H9 (cell line): ENCODE results near the gene PON1. TPM values are rescaled to one million over a fixed set of nuclear protein-coding genes. Genes with fewer than 3 reads are reported as not detected.

Experiments used
- DNase-seq: peaks from one replicate; pipeline ENCODE4 v3.0.0-alpha.2; 2017
- H2AFZ ChIP-seq: one replicate; pipeline ENCODE4 v1.6.1; 2013; ENCODE audit warnings: mild to moderate bottlenecking, low read length, control low read depth, moderate library complexity
- H2AK5ac ChIP-seq: 2 replicates; pipeline ENCODE4 v1.6.1; 2013; ENCODE audit warnings: low read length, control low read depth, mixed read lengths; ENCODE audit not compliant: insufficient read length
- H2BK120ac ChIP-seq: one replicate; pipeline ENCODE4 v1.6.1; 2013; ENCODE audit warnings: low read depth, mild to moderate bottlenecking, low read length, control low read depth, inconsistent platforms; ENCODE audit not compliant: poor library complexity, severe bottlenecking
- H2BK12ac ChIP-seq: 2 replicates; pipeline ENCODE4 v1.6.1; 2013; ENCODE audit warnings: low read length, control low read depth, mixed read lengths, low read depth; ENCODE audit not compliant: insufficient read length
- H2BK15ac ChIP-seq: 2 replicates; pipeline ENCODE4 v1.6.1; 2013; ENCODE audit warnings: low read depth, low read length, control low read depth
- H2BK20ac ChIP-seq: one replicate; pipeline ENCODE4 v1.6.1; 2013; ENCODE audit warnings: low read depth, mild to moderate bottlenecking, low read length, control low read depth, inconsistent platforms; ENCODE audit not compliant: poor library complexity, severe bottlenecking
- H2BK5ac ChIP-seq: 2 replicates; pipeline ENCODE4 v1.6.1; 2013; ENCODE audit warnings: low read length, control low read depth, mixed read lengths; ENCODE audit not compliant: insufficient read length
- H3K14ac ChIP-seq: 2 replicates; pipeline ENCODE4 v1.6.1; 2013; ENCODE audit warnings: low read length, control low read depth; ENCODE audit not compliant: insufficient read depth
- H3K18ac ChIP-seq: 2 replicates; pipeline ENCODE4 v1.6.1; 2013; ENCODE audit warnings: low read depth, mild to moderate bottlenecking, mixed read lengths, low read length, control low read depth; ENCODE audit not compliant: insufficient read length
- H3K23ac ChIP-seq: 2 replicates; pipeline ENCODE4 v1.6.1; 2013; ENCODE audit warnings: low read length, control low read depth, mixed read lengths, low read depth; ENCODE audit not compliant: insufficient read length
- H3K23me2 ChIP-seq: 2 replicates; pipeline ENCODE4 v1.6.1; 2013; ENCODE audit warnings: low read depth, mild to moderate bottlenecking, mixed read lengths, low read length, control low read depth; ENCODE audit not compliant: insufficient read length, poor library complexity, severe bottlenecking
- H3K27ac ChIP-seq: 2 replicates; pipeline ENCODE4 v1.5.1; 2013; ENCODE audit warnings: low read length, control low read depth, mixed read lengths, low read depth; ENCODE audit not compliant: insufficient read length
- H3K27me3 ChIP-seq: 2 replicates; pipeline ENCODE4 v1.6.1; 2013; ENCODE audit warnings: low read length, control low read depth, inconsistent platforms; ENCODE audit not compliant: insufficient read depth
- H3K4ac ChIP-seq: 2 replicates; pipeline ENCODE4 v1.6.1; 2013; ENCODE audit warnings: low read depth, mild to moderate bottlenecking, control low read depth, inconsistent platforms, low read length, moderate library complexity
- H3K4me1 ChIP-seq: 2 replicates; pipeline ENCODE4 v1.6.1; 2013; ENCODE audit warnings: low read length, control low read depth, inconsistent platforms; ENCODE audit not compliant: insufficient read depth
- H3K4me2 ChIP-seq: 2 replicates; pipeline ENCODE4 v1.6.1; 2013; ENCODE audit warnings: low read length, control low read depth, mixed read lengths; ENCODE audit not compliant: insufficient read length, insufficient read depth
- H3K56ac ChIP-seq: 2 replicates; pipeline ENCODE4 v1.6.1; 2013; ENCODE audit warnings: low read depth, mild to moderate bottlenecking, mixed read lengths, low read length, control low read depth; ENCODE audit not compliant: insufficient read length
- H3K79me1 ChIP-seq: 2 replicates; pipeline ENCODE4 v1.6.1; 2013; ENCODE audit warnings: low read depth, mild to moderate bottlenecking, moderate library complexity, low read length, control low read depth, inconsistent platforms; ENCODE audit not compliant: insufficient read depth, poor library complexity, severe bottlenecking
- H3K79me2 ChIP-seq: 2 replicates; pipeline ENCODE4 v1.6.1; 2013; ENCODE audit warnings: low read length, control low read depth, inconsistent platforms; ENCODE audit not compliant: insufficient read depth
- H3K9ac ChIP-seq: 2 replicates; pipeline ENCODE4 v1.6.1; 2013; ENCODE audit warnings: low read length, control low read depth, mixed read lengths; ENCODE audit not compliant: insufficient read length; ENCODE audit errors: extremely low read depth
- H3K9me3 ChIP-seq: one replicate; pipeline ENCODE4 v1.6.1; 2013; ENCODE audit warnings: low read depth, low read length, inconsistent platforms; ENCODE audit not compliant: control insufficient read depth
- H3T11ph ChIP-seq: one replicate; pipeline ENCODE4 v1.6.1; 2013; ENCODE audit warnings: mild to moderate bottlenecking, low read length, control low read depth, inconsistent platforms
- H4K20me1 ChIP-seq: one replicate; pipeline ENCODE4 v1.6.1; 2013; ENCODE audit not compliant: control insufficient read depth, insufficient read length, insufficient read depth
- H4K5ac ChIP-seq: 2 replicates; pipeline ENCODE4 v1.6.1; 2013; ENCODE audit warnings: low read depth, mild to moderate bottlenecking, mixed read lengths, low read length, control low read depth; ENCODE audit not compliant: insufficient read length
- H4K8ac ChIP-seq: replicated peaks from 2 replicates; pipeline ENCODE4 v1.6.1; 2013; ENCODE audit warnings: low read length, control low read depth, mixed read lengths, low read depth; ENCODE audit not compliant: insufficient read length
- H4K91ac ChIP-seq: 2 replicates; pipeline ENCODE4 v1.6.1; 2013; ENCODE audit warnings: low read depth, mild to moderate bottlenecking, moderate library complexity, mixed read lengths, low read length, control low read depth; ENCODE audit not compliant: insufficient read length
- H3K27ac Mint-ChIP-seq, 3 experiments: 2 replicates in 2 of 3; 3 replicates in 1 of 3; pipeline ENCODE4 v1.8.0; 2020 to 2021; ENCODE audit warnings: mixed read lengths in 3 of 3, mild to moderate bottlenecking in 1 of 3, moderate library complexity in 1 of 3
- H3K27me3 Mint-ChIP-seq: 2 replicates; pipeline ENCODE4 v1.8.0; 2021; ENCODE audit warnings: low read depth, mild to moderate bottlenecking, moderate library complexity, mixed read lengths
- H3K36me3 Mint-ChIP-seq, 3 experiments: 2 replicates in 2 of 3; 3 replicates in 1 of 3; pipeline ENCODE4 v1.8.0; 2020 to 2021; ENCODE audit warnings: low read depth in 3 of 3, mixed read lengths in 3 of 3; ENCODE audit not compliant: insufficient read depth in 1 of 3
- H3K4me1 Mint-ChIP-seq, 2 experiments: 2 replicates each; pipeline ENCODE4 v1.8.0; 2020; ENCODE audit warnings: mixed read lengths in 2 of 2
- H3K4me3 Mint-ChIP-seq, 2 experiments: 2 replicates in 1 of 2; 3 replicates in 1 of 2; pipeline ENCODE4 v1.8.0; 2020 to 2021; ENCODE audit warnings: mild to moderate bottlenecking in 2 of 2, mixed read lengths in 2 of 2, moderate library complexity in 1 of 2
- H3K9me3 Mint-ChIP-seq, 2 experiments: 2 replicates in 1 of 2; 3 replicates in 1 of 2; pipeline ENCODE4 v1.8.0; 2020; ENCODE audit warnings: mild to moderate bottlenecking in 2 of 2, mixed read lengths in 2 of 2, moderate library complexity in 1 of 2
- WGBS: extraction: QIAGEN DNeasy Blood & Tissue Kit; methylation state at CpG from one replicate; pipeline ENCODE4 v1.1.7; 2013; ENCODE audit warnings: missing lambda C conversion rate, low lambda C conversion rate, mixed read lengths; ENCODE audit not compliant: insufficient read length; ENCODE audit errors: extremely low coverage; 5-methylcytosine and 5-hydroxymethylcytosine counted together
- total RNA-seq: library from RNA; stranded (reverse); gene quantifications from 2 replicates; pipeline ENCODE4 v1.2.1, GENCODE V29; 2021
- TF ChIP-seq, protein P1 (sequence below): fragments of 200-600 bp; sonication (generic); conservative IDR thresholded peaks from 3 replicates; pipeline ENCODE4 v1.8.0; 2021; ENCODE audit warnings: antibody characterized with exemption, mild to moderate bottlenecking

The PON1 gene
- total RNA-seq, 1 experiment from 2014 or later: 0.90 TPM

DNA sequence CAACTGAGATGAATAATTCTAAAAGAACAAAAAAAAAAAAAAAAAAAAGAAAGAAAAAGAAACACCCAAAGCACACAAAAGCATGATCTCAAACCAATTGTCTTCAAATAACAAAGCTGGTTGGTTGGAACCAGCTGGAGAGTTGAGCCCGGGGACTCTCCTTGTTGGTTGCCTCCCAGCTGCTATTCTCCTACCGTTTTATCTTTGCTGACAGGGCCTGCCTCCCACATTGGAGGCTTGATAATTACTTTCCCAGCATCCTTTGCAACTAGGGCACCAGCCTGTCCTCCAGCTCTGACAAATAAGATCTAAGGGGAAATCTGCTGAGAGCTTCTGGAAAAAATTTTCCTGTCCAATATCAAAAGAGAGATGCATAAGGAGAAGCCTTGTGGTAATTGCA lies 6.8 kb downstream of the PON1 start:
- Histone ChIP-seq H3K4me2 (no peak overlapping the region), H2BK12ac (no peak overlapping the region), H3K9me3 (no peaks in the 10 kb centered on the region), H3K4ac (no peak overlapping the region), H3K4me1 (no peaks in the 10 kb centered on the region), H3K79me2 (no peaks in the 10 kb centered on the region), H2AK5ac (no peak overlapping the region), H3K79me1 (no peaks in the 10 kb centered on the region), H2BK15ac (no peak overlapping the region), H3K27me3 (no peaks in the 10 kb centered on the region), H3K9ac (no peak overlapping the region), H2BK120ac (no peak overlapping the region), H3K27ac (no peak overlapping the region), H2AFZ (no peak overlapping the region), H3K14ac (no peak overlapping the region), H4K5ac (no peak overlapping the region), H2BK5ac (no peak overlapping the region), H4K91ac (no peak overlapping the region), H3K23me2 (no peaks in the 10 kb centered on the region), H2BK20ac (no peak overlapping the region), H3K23ac (no peak overlapping the region), H4K20me1 (no peaks in the 10 kb centered on the region), H3T11ph (no peak overlapping the region), H3K18ac (no peak overlapping the region), H3K56ac (no peak overlapping the region), H4K8ac (no peak overlapping the region)
- H3K4me3 Mint-ChIP-seq: no peak overlapping the region
- H3K4me1 Mint-ChIP-seq: peaks cover 2 to 10% of the 10 kb centered on the region in 2 experiments; a peak in 3 of 4 replicates
- H3K27me3 Mint-ChIP-seq: no peaks in the 10 kb centered on the region; the same call in none of the 2 replicates
- H3K9me3 Mint-ChIP-seq: no peaks in the 10 kb centered on the region; a peak in 1 of 5 replicates
- TF ChIP-seq, protein P1, sequence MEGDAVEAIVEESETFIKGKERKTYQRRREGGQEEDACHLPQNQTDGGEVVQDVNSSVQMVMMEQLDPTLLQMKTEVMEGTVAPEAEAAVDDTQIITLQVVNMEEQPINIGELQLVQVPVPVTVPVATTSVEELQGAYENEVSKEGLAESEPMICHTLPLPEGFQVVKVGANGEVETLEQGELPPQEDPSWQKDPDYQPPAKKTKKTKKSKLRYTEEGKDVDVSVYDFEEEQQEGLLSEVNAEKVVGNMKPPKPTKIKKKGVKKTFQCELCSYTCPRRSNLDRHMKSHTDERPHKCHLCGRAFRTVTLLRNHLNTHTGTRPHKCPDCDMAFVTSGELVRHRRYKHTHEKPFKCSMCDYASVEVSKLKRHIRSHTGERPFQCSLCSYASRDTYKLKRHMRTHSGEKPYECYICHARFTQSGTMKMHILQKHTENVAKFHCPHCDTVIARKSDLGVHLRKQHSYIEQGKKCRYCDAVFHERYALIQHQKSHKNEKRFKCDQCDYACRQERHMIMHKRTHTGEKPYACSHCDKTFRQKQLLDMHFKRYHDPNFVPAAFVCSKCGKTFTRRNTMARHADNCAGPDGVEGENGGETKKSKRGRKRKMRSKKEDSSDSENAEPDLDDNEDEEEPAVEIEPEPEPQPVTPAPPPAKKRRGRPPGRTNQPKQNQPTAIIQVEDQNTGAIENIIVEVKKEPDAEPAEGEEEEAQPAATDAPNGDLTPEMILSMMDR: no peak
- H3K27ac Mint-ChIP-seq: no peak overlapping the region
- WGBS: no CpG with 5 or more reads among the region's 2 CpGs
- no peaks in the 10 kb centered on the region for H3K36me3 Mint-ChIP-seq
- no peak for DNase-seq
